DOHH2 (cell line): ENCODE measurements around the gene CDHR2.

Experiments
- CTCF ChIP-seq: fragments of 200-600 bp; sonication (generic); IDR thresholded peaks from one replicate; pipeline ENCODE4 v1.5.1; 2014; ENCODE audit warnings: antibody characterized with exemption, mild to moderate bottlenecking, low read depth, low read length; ENCODE audit not compliant: poor library complexity, severe bottlenecking
- EZH2phosphoT487 ChIP-seq: fragments of 200-600 bp; sonication (generic); IDR thresholded peaks from 2 replicates; pipeline ENCODE4 v1.6.1; 2017; ENCODE audit warnings: borderline replicate concordance, mild to moderate bottlenecking, antibody characterized with exemption, low read length, moderate library complexity, mixed read lengths

- no peak for TF ChIP-seq CTCF
- no peak for TF ChIP-seq EZH2phosphoT487
Observed at GRCh38 chr5:176531902-176532493, 17.1 kb upstream of the CDHR2 start.
